IMR-90 (cell line): Measurements from ENCODE around the gene RAB8A. TPM values are rescaled to one million over a fixed set of nuclear protein-coding genes. Genes with fewer than 3 reads are reported as not detected.

ENCODE experiments used
- ATAC-seq: fragments of 200-7000 bp; cut with Tn5 transposase; 2 replicates; pipeline ENCODE4 v1.9.1; 2020; ENCODE audit warnings: low read depth, mild to moderate bottlenecking, moderate library complexity
- BruUV-seq: library from RNA; stranded (reverse); fragments of 400-500 nt; replicated peaks from 2 replicates; lab custom pipeline; 2021; lab: Mats Ljungman, UMichigan
- CTCF ChIA-PET: fragments of 300-600 bp; formaldehyde crosslinking; extraction: SDS; loops from one replicate; lab custom pipeline; 2021; ENCODE audit warnings: antibody characterized with exemption; lab: Yijun Ruan, JAX
- POLR2A ChIA-PET: fragments of 300-600 bp; sonication (Branson Sonifier 250); formaldehyde crosslinking; loops from one replicate; lab custom pipeline; 2022; ENCODE audit warnings: antibody characterized with exemption; ENCODE audit not compliant: unreplicated experiment; lab: Charles Lee
- DNase-seq: peaks from one replicate; pipeline ENCODE4 v3.0.0; 2013
- H2AFZ ChIP-seq: replicated peaks from 2 replicates; pipeline ENCODE3; 2013; ENCODE audit warnings: low read length, mild to moderate bottlenecking; ENCODE audit not compliant: poor library complexity
- H2AK5ac ChIP-seq: 2 replicates; pipeline ENCODE4 v1.6.1; 2013; ENCODE audit warnings: low read depth, low read length, inconsistent platforms
- H2AK9ac ChIP-seq: replicated peaks from 2 replicates; pipeline ENCODE3; 2013; ENCODE audit warnings: mild to moderate bottlenecking, low read depth, low read length, moderate library complexity; ENCODE audit not compliant: poor library complexity
- H2BK120ac ChIP-seq: 2 replicates; pipeline ENCODE4 v1.6.1; 2013; ENCODE audit warnings: low read depth, low read length, inconsistent platforms
- H2BK15ac ChIP-seq: 3 replicates; pipeline ENCODE4 v1.6.1; 2013; ENCODE audit warnings: low read depth, low read length, inconsistent platforms
- H2BK20ac ChIP-seq: 2 replicates; pipeline ENCODE4 v1.6.1; 2013; ENCODE audit warnings: low read depth, mild to moderate bottlenecking, inconsistent platforms, low read length, moderate library complexity
- H2BK5ac ChIP-seq: 2 replicates; pipeline ENCODE4 v1.6.1; 2013; ENCODE audit warnings: mild to moderate bottlenecking, low read depth, low read length, inconsistent platforms; ENCODE audit not compliant: poor library complexity, severe bottlenecking
- H3K14ac ChIP-seq: replicated peaks from 2 replicates; pipeline ENCODE4 v1.6.1; 2013; ENCODE audit warnings: low read depth, low read length, inconsistent platforms
- H3K18ac ChIP-seq: 2 replicates; pipeline ENCODE4 v1.6.1; 2013; ENCODE audit warnings: low read depth, low read length, control low read depth
- H3K23ac ChIP-seq: 2 replicates; pipeline ENCODE4 v1.6.1; 2013; ENCODE audit warnings: low read depth, low read length, inconsistent platforms
- H3K27ac ChIP-seq: 2 replicates; pipeline ENCODE4 v1.5.1; 2013; ENCODE audit warnings: mild to moderate bottlenecking, control low read depth, low read length; ENCODE audit not compliant: insufficient read depth
- H3K27me3 ChIP-seq: 2 replicates; pipeline ENCODE4 v1.6.1; 2013; ENCODE audit warnings: low read length; ENCODE audit not compliant: control insufficient read depth, insufficient read depth
- H3K36me3 ChIP-seq: 2 replicates; pipeline ENCODE4 v1.6.1; 2013; ENCODE audit warnings: low read length, mixed read lengths; ENCODE audit not compliant: control insufficient read depth, insufficient read depth
- H3K4ac ChIP-seq: 2 replicates; pipeline ENCODE4 v1.6.1; 2013; ENCODE audit warnings: low read depth, low read length, inconsistent platforms
- H3K4me1 ChIP-seq: 2 replicates; pipeline ENCODE4 v1.6.1; 2013; ENCODE audit warnings: low read length, mixed read lengths; ENCODE audit not compliant: control insufficient read depth, insufficient read depth
- H3K4me2 ChIP-seq: 2 replicates; pipeline ENCODE4 v1.6.1; 2013; ENCODE audit warnings: low read depth, mild to moderate bottlenecking, control low read depth, low read length, moderate library complexity
- H3K4me3 ChIP-seq: 2 replicates; pipeline ENCODE4 v1.5.1; 2013; ENCODE audit warnings: low read depth, mild to moderate bottlenecking, control low read depth, low read length, moderate library complexity; ENCODE audit not compliant: insufficient read depth
- H3K56ac ChIP-seq: 2 replicates; pipeline ENCODE4 v1.6.1; 2013; ENCODE audit warnings: low read length, inconsistent platforms; ENCODE audit not compliant: insufficient read depth; ENCODE audit errors: extremely low read depth
- H3K79me1 ChIP-seq, 2 experiments: 2 replicates each; pipeline ENCODE4 v1.6.1; 2013; ENCODE audit warnings: low read length in 2 of 2, inconsistent platforms in 1 of 2, low read depth in 1 of 2
- H3K9ac ChIP-seq: 2 replicates; pipeline ENCODE4 v1.6.1; 2013; ENCODE audit warnings: low read depth, low read length, control low read depth
- H3K9me1 ChIP-seq: 2 replicates; pipeline ENCODE4 v1.6.1; 2013; ENCODE audit warnings: low read length, inconsistent platforms; ENCODE audit not compliant: insufficient read depth
- H3K9me3 ChIP-seq: 2 replicates; pipeline ENCODE4 v1.6.1; 2013; ENCODE audit warnings: low read length; ENCODE audit not compliant: control insufficient read depth, insufficient read depth
- H4K20me1 ChIP-seq: 2 replicates; pipeline ENCODE4 v1.6.1; 2013; ENCODE audit warnings: low read length, inconsistent platforms; ENCODE audit not compliant: insufficient read depth
- H4K5ac ChIP-seq: 2 replicates; pipeline ENCODE4 v1.6.1; 2013; ENCODE audit warnings: mild to moderate bottlenecking, low read depth, low read length, control low read depth
- H4K8ac ChIP-seq, 2 experiments: 2 replicates each; pipeline ENCODE4 v1.6.1; 2013; ENCODE audit warnings: low read depth in 2 of 2, low read length in 2 of 2, control low read depth in 1 of 2, inconsistent platforms in 1 of 2
- H4K91ac ChIP-seq: 2 replicates; pipeline ENCODE4 v1.6.1; 2013; ENCODE audit warnings: low read depth, low read length, inconsistent platforms; ENCODE audit not compliant: insufficient read depth
- FOS ChIP-seq: fragments of 150-350 bp; IDR thresholded peaks from 2 replicates; pipeline ENCODE4 v1.6.1; 2016; ENCODE audit warnings: low read depth, low read length
- MAZ ChIP-seq: IDR thresholded peaks from 2 replicates; pipeline ENCODE4 v1.6.1; 2012; ENCODE audit warnings: low read depth, mild to moderate bottlenecking, low read length, improper control_type of control experiment, moderate library complexity, borderline replicate concordance
- MXI1 ChIP-seq: IDR thresholded peaks from 2 replicates; pipeline ENCODE4 v1.6.1; 2012; ENCODE audit warnings: low read depth, mild to moderate bottlenecking, low read length, moderate library complexity, borderline replicate concordance
- RAD21 ChIP-seq: IDR thresholded peaks from 2 replicates; pipeline ENCODE4 v1.6.1; 2012; ENCODE audit warnings: low read length, improper control_type of control experiment
- RFX5 ChIP-seq: IDR thresholded peaks from 2 replicates; pipeline ENCODE4 v1.8.0; 2012; ENCODE audit warnings: low read depth, mild to moderate bottlenecking, low read length, moderate library complexity
- SMC3 ChIP-seq: fragments of 150-350 bp; IDR thresholded peaks from 2 replicates; pipeline ENCODE4 v1.6.1; 2016; ENCODE audit warnings: low read depth, mild to moderate bottlenecking, antibody characterized with exemption, low read length, moderate library complexity
- WGBS, 2 experiments: methylation state at CpG; one replicate each; pipeline versions ENCODE4 v1.1.5 to v1.1.7; 2013; ENCODE audit warnings: missing lambda C conversion rate in 2 of 2; ENCODE audit not compliant: insufficient read length in 1 of 2; ENCODE audit errors: extremely low coverage in 2 of 2; 5-methylcytosine and 5-hydroxymethylcytosine counted together
- dilution Hi-C: fragments of 300-500 bp; cut with HindIII; formaldehyde crosslinking; loops from one replicate; pipeline ENCODE4 v1.14.3; 2018; ENCODE audit warnings: low sequenced_read_pairs; ENCODE audit not compliant: unreplicated experiment
- in situ Hi-C: fragments of 300-500 bp; cut with MboI; formaldehyde crosslinking; loops from 3 replicates; pipeline ENCODE4 v1.14.3; 2019; ENCODE audit warnings: low sequenced_read_pairs, inconsistent platforms, mixed read lengths
- intact Hi-C: fragments of 100-400 bp; cut with micrococcal nuclease; formaldehyde crosslinking; loops from 2 replicates; pipeline ENCODE4 v1.10.0; 2022
- polyA plus RNA-seq, 3 experiments: library from polyadenylated mRNA; depleted of rRNA; stranded (reverse); fragments of >200 nt; gene quantifications; 2 replicates each; pipeline ENCODE4 v1.2.3, GENCODE V29; 2012; ENCODE audit warnings: low replicate concordance in 1 of 3
- total RNA-seq: library from RNA; depleted of rRNA; stranded (reverse); fragments of >200 nt; gene quantifications from 2 replicates; pipeline ENCODE4 v1.2.3, GENCODE V29; 2012

Gene RAB8A
- total and polyA plus RNA-seq, 2 of the 4 experiments (the other 2 are of a cell fraction), result 64.5 to 135 TPM

GRCh38 chr19:16136185-16136999 is 24.7 kb downstream of the RAB8A start:
- 83% methylated on average over 7 of the region's 16 CpGs; no CpG with 5 or more reads in 1 of the 2 experiments for WGBS, 2 experiments
- no peak overlapping the region for H2BK120ac ChIP-seq
- H4K5ac ChIP-seq, result no peak overlapping the region
- no peaks in the 10 kb centered on the region for H3K9me3 ChIP-seq
- in situ Hi-C loops (no loop called here), intact Hi-C loops (no loop called here), dilution Hi-C loops (no loop called here)
- no peak overlapping the region for H3K14ac ChIP-seq
- CTCF ChIA-PET, result interaction anchor here (1.1 kb wide), 1 partner anchor 12 kb away, joined by 4 read pairs; no protein-coding TSS in a partner anchor
- ATAC-seq (no peak), DNase-seq (no peak)
- peaks cover 4% of the 10 kb centered on the region; the same call in 1 of the 2 replicates for H4K20me1 ChIP-seq
- H2BK15ac ChIP-seq, result no peak overlapping the region
- no peaks in the 10 kb centered on the region for H3K9me1 ChIP-seq
- no peaks in the 10 kb centered on the region for H3K4me1 ChIP-seq
- H3K4me3 ChIP-seq, result no peak overlapping the region
- H3K4ac ChIP-seq, result no peak overlapping the region
- H3K4me2 ChIP-seq, result no peak overlapping the region
- BruUV-seq, result no TSS peak
- POLR2A ChIA-PET, result no interaction called here
- no peak overlapping the region for H2BK5ac ChIP-seq
- H3K36me3 ChIP-seq, result peaks cover 29% of the 10 kb centered on the region
- H3K27me3 ChIP-seq, result no peaks in the 10 kb centered on the region
- H3K9ac ChIP-seq, result no peak overlapping the region
- H3K27ac ChIP-seq, result no peak overlapping the region
- H2AK9ac ChIP-seq, result no peak overlapping the region
- H2AK5ac ChIP-seq, result no peak overlapping the region
- peaks cover 3 to 6% of the 10 kb centered on the region in 2 experiments; a peak in 2 of 4 replicates for H3K79me1 ChIP-seq
- no peak overlapping the region for H3K56ac ChIP-seq
- no peak overlapping the region for H2AFZ ChIP-seq
- no peak overlapping the region for H4K91ac ChIP-seq
- TF ChIP-seq RAD21 (no peak), SMC3 (no peak), MXI1 (no peak), MAZ (no peak), RFX5 (no peak), FOS (no peak)
- no peak overlapping the region for H4K8ac ChIP-seq
- H3K18ac ChIP-seq, result no peak overlapping the region
- H3K23ac ChIP-seq, result no peak overlapping the region
- no peak overlapping the region for H2BK20ac ChIP-seq
